HG03442 (cell line): ENCODE results near the gene OSGIN1.
A peak's percentile ranks its signal among the peaks of the same experiment; 100 is the strongest.

Source experiments
- ATAC-seq: cut with Tn5 transposase; IDR thresholded peaks from one replicate; pipeline ENCODE4 v1.9.1; 2021; ENCODE audit warnings: mild to moderate bottlenecking, moderate library complexity; ENCODE audit not compliant: unreplicated experiment

OSGIN1 gene

DNA sequence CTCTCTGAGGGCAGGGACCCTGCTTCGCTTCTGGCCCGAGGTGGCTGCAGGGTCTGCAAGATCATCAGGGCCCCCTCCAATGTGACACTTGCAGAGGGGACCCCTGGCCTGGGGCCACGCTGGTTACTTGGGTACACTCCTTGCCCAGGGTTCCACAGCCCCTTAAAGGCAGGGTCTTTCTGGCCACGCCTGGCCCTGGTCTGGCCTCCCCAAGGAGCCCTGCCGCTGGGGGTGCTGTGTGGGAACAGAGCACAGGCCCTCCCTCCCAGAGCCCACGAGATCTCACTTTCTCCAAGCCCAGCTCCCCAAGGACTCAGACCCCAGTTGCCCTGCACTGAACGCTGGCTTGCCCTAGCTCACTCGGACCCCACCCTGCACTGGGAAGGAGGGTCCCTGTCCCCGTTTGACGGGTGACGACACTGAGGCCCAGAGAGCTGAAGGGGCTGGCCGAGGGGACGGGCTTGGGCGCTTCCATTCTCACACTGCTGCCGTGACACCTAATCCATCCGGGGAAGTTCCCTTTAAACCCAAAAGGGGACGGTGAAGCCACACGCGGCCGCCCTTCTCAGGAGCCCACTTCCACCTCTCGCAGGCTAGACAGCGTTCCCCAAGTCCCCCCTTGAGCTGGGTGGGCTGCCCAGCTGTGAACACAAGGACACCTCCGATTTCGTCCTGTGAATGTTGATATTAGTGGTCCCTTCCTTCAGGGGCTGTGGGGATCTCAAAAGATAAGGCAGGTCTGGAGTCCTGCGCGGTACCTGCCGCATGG, 26.9 kb upstream of the OSGIN1 start:
- ATAC-seq: no peak

DNA sequence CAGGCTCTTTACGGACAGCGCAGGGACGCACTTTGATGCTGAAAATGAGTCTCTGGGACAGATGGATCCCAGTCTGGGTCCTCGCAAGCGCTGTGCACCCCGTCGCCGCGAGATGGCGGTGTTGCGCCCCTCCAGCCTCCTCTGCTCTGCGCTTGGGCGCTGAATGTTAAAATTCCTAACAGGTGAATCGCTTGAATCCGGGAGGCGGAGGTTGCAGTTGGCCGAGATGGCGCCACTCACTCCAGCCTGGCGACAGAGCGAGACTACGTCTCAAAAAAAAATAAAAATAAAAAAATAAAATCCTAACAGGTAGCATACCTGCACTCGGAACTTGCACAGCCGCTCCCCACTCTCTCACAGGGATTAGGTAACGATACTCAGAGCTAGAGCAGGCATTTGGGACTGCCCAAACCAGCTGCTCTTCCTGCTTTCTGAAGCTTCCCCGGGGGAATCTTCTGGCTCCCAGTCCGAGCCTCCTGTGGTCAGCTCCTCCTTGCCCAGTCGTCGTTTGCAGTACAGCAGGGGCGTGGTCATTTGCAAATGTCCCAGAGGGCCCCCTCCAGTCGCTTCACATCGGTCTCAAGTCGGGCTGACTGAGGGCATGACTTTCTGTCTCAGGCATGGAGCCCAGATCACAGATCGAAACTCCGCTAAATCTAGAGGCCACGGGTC, 26.2 kb upstream of the OSGIN1 start:
- ATAC-seq: peak; percentile 72

DNA sequence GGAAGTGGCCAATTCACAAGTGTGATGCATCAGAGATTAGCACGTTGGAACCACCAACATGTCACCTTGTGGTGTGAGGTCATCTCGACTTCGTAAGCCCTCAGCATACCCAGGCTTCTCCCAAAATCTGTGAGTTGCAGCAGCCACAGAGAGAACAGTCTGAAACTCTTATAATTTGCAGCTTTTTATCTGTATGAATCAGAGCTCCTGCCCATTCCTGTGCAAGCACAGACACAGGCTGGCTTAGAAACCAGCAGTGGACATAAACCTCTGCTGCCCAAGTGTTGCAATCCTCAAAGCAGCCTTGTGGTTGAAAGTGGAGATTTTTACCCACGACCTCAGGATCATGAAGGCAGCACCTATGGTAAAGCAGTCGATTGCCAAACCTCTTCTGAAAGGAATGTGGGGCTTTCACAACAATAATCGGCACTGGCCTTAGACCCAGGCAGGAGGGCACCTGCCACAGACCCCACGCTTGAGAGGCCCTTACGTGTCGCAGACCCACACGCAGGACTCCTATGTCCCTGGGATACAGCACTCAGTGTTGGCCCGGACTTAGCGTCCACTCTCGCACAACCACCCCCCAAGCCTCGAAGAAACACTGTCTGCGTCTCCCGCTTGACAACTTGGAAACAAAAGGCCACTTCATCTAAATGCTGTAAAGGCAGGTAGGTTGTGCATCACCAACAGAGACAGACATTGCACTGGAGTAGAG, 24.5 kb upstream of the OSGIN1 start:
- no peak for ATAC-seq

DNA sequence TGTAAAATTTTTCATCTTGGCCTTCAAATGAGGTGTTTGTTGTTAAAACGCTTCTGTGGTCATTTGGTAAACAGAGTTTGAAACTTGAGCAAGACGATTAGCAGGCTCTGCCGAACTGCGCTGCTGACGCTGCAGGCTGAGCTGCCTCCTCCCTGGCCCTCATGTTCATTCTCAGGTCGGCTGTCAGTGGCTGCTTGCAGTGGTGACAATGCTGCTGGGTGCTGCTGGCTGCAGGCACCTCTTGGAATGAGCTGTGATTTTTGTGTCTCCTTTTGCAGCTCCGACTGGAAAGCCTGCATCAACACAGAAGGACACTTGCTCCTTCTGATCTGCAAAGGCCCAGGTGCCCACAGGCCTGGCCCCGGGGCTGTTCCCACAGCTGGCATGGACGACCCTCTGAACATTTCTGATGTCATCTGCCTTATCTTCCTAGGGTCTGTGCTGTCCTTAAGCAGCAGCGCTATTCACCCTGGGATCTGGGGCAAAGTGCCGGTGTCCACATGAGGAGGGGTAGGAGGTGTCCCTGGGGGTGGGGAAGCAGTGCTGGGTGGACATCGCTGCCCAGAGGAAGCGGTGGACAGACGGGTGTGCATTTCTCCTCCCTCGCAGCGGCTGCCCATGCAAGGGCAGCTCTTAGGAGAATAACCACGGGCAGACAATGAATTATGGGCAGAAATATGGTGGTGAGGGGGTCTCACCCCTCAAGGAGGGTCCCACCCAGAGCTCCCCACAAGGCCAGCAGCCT, 23.1 kb upstream of the OSGIN1 start:
- ATAC-seq: no peak

DNA sequence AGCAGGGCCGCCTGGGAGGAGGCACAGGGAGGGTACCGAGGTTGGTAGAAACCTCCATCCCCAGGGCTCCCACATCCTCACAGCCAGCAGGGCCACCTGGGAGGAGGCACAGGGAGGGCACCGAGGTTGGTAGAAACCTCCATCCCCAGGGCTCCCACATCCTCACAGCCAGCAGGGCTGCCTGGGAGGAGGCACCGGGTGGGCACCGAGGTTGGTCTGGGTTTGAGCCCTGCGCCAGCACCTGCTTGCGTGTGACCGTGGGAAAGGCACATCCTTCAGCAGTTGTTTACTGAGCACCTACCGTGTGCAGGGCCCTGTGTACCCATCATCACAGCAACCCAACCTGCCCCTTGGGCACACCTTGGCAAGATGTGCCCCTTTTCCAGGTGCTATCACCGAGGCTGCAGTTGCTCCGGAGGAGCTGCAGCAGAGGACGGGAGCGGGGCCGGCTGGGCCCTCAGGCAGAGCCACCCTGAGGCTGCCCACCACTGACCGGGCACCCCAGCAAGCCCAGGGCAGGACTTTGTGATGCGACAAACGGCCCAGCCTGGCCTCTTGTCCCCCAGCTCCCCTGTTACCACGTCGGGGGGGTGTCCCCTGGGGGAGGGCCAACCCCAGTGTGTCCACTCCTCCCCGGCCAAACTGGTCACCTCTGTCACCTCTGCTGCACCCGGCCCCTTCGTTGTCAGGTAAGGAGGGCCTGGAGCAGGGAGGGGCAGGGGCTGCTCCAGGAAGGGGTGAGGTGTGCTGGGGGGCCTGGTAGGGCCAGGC, 22.1 kb upstream of the OSGIN1 start:
- ATAC-seq: no peak

DNA sequence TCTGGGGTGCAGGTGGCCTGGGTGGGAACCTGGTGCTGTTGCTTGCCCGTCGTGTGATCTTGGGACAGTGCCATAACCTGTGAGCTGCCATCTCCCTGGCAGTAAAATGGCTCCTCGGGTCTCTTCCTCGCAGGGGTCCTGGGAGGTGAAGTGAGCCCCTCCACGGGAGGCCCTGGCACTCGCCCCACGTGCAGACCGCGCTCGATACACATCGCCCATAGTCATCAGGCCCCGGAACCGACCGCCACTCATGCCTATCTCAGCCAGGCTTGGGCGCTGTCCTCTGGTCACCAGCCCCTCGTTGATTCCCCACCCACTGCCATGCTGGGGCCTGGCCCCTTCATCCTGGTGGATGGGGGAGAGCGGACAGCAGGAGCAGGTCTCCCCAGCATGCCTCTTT, 21.5 kb upstream of the OSGIN1 start:
- no peak for ATAC-seq

DNA sequence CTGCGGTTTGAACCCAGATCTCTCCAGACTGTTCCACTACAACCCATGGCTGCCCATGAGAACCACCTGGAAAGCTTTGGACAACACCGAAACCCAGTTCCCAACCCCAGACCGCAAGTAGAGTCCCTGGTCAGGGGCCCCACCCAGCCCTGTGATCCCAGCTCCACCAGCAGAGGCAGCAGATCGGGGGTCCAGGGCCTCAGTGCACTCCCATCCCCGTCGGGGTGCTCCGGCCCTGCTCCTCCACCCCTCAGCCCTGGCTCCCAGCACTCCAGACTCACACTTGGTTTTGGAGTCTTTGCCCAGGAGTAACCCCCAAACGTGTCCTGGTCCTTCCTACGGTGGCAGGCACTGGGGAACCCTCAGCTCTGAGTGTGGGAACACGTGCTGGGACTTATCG, 20.7 kb upstream of the OSGIN1 start:
- ATAC-seq: no peak

DNA sequence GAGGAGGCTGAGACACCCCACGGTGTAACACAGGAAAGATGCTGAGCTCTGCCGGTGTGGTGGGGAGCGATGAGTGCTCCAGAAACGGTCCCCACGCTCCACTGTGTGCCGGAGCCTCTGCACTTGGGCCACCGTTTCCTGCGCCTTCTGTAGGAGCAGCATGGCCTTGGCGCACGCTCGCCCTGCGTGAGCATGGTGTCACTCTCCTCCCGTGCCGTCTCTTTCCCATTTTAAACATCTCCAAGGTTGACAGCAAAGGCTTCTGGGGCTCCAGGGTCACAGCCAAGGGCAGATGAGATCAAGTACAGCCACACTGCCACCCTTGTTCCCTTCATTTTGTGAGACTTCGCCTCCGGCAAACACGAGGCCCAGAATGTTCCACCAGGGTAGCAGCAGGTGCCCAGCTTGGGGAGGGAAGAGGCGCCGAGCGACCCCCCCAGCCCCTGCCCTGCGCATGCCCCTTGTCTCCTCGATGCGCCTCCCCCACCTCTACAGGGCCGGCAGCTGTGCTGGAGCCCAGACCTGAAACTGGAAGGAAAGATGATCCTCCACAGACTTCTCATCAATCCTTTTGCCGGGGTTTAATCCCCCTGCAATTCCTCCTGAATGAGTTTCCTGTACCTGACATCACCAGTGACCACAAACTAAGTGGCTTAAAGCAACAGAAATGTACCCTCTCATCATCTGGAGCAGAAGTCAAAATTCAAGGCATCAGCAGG, 19.9 kb upstream of the OSGIN1 start:
- no peak for ATAC-seq

DNA sequence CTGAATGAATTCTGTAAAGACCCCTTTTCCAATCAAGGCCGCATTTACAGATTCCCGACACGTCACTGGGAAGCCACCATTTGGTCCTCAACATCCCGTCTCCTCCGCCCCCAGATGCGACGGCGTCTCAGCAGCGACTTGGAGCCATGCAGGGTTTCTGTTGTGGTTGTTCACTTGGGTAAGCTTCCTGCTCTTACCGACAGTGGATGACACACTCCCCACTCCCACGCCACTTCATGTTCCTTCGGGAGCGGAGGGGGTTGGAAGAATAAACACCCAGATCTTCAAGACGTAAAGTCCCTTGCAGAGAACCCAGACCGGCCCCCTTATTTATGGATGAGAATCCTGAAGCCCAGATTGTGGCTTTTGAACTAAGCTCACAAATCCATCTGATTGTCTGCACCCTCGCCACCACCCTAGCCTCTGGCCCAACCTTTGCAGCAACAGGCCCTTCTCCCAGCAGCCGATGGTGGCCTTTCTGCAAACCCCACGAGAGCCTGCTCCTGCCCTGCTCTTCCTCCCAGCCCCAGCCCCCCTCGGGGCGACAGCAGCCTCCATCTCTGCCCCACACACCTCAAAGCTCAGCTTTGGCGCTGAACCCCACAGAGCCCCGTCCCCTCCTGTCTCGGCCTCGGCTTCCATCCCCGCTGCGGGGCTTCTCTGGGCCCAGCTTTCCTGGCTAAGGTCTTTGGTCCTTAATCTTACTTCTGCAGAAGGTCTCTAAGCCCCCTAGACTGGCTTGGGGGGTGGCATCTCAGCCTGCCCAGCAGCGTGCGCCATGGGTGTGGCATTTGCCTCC, 19.0 kb upstream of the OSGIN1 start:
- ATAC-seq: no peak

DNA sequence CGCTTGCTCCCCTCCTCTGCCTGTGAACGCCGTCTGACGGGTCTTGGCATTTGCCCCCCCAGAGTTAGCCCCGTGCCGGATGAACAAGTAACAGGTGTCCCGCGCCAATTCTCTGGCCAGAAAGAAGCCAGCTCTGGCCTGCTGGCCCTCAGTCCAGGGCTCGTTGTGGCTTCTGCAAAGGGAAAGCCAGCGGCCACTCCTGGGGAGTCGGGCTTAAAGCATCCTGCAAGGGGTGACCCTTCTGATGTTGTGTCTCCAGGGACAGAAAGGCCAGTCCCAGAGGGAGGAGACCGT, 18.4 kb upstream of the OSGIN1 start:
- ATAC-seq: no peak

DNA sequence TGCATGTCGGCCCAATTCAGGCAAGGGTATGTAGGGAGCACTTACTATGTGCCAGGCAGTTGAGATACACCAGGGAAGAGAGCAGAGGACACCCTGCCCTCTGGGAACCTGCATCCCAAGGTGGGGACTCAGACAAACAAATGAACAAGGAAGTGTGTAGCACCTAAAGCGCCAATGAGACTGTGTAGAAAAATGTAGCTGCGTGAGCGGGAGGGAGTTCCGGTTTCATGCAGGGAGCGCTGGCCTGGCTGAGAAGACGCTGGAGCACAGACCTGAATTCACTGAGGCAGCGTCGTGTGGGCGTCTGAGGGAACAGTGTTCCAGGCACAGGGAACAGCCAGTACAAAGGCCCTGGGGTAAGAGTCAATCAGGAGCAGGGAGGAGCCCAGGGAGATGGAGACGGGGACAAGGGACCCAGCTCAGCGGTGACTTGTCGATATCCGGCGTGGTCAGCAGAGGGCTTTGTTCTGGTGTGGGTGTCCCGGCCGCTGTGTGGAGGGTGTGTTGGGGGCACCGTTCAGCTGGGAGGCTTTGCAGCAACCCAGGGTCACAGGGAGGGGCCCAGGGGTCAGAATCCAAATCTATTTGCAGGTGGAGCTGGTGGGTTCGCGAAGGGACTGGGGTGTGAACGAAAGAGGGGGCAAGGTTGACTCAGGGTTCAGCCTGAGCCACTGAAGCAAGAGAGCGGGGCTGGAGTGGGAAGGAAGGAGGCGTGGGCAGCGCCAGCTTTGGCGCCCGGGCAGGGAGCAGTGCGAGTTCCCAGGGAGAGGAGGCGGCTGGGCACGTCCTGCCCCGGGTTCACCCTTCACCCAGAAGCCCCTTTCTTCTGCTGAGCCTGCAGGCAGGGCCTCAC, 17.8 kb upstream of the OSGIN1 start:
- no peak for ATAC-seq

DNA sequence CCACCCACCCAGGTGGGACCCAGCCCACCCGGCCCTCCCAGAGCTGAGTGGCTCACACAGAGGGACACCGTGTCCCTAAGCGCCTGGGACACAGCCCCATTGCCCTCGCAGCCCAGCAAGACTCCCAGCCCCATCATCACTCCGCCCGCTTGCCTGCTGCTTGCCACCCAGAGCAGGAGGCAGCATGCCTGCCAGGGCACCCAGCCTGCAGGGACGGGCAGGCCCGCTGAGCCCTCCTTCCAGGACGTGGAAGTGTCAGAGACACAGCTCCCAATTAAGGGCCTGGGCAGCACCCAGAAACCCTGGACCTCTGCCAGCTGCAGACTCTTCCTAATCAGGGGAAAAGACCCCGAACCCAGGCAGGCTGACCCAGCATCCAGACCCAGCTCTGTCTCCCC, 17.2 kb upstream of the OSGIN1 start:
- no peak for ATAC-seq

DNA sequence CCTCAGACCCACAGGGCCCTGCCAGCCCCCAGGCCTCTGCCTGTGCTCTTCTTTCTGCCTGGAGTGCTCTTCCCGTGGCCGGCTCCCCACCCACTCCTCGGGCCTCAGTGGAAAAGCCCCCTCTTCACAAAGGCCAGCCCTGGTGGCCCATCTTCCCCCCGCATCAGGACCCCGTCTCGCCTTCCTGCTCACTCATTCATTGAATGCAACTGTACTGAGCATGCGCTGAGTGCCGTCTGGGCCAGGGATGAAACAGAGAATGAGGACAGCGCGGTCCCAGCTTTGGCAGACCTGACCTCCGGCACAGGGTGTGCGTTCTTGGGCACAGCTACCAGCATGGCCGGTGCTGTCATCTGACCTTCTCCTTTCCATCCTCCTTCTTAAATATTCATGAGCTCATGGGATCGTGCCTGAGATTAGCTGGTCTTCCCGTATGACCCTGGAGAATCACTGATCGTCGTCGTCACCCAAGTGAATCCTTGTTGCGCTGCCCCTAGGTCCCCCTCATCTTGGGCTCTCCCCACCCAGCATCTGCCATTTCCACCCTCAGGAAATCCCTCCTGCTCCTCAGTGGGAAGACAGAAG, 16.4 kb upstream of the OSGIN1 start:
- no peak for ATAC-seq

DNA sequence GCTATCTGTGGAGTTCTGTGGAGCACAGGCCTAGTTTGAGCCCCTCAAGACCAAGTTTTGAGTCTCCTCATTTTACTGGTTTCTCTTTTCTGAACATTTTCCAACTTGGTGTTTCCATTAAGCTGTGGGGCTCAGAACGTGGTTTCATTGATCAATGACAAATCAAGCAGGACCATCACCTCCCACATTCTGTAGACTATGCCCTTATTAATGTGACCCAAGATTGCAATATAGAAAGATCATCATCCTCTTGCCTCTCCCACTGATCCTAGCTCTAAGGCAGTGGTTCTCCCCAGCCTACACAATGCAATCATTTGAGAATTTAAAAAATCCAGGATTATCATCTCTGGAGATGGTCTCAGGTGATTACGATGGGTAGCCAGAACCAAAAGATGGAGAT, 15.8 kb upstream of the OSGIN1 start:
- ATAC-seq: no peak

DNA sequence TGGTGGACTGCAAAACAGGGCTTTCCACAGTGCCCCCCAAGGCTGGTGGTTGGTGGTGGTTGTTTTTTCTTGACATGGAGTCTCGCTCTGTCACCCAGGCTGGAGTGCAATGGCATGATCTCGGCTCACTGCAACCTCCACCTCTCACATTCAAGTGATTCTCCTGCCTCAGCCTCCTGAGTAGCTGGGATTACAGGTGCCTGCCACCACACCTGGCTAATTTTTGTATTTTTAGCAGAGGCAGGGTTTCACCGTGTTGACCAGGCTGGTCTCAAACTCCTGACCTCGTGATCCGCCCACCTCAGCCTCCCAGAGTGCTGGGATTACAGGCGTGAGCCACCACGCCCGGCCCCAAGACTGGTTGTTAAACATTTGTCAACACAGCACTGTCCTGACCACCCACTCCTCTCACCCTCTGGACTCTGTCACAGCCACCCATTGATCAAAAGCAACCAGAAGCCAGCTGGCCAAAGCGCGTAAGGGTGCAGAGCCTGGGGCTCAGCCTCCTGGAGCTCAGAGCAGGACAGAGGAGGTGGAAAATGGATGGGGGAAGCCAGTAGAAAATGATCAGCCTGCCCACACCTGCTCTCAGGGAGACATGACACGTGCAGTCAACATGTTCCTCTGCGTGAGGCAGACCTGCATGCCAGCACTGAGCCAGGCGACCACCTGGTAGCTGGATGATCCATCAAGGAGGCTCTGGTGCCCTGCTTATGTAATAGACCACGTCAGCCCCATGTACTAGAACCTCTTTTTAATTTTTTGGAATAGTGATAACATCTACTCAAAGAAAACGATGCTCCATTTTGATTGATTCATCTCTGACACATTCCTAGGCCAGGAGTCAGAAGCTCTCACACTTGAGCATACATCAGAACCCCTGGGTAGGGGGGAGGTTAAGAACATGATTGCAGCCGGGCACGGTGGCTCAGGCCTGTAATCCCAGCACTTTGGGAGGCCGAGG, 14.8 kb upstream of the OSGIN1 start:
- ATAC-seq: no peak

DNA sequence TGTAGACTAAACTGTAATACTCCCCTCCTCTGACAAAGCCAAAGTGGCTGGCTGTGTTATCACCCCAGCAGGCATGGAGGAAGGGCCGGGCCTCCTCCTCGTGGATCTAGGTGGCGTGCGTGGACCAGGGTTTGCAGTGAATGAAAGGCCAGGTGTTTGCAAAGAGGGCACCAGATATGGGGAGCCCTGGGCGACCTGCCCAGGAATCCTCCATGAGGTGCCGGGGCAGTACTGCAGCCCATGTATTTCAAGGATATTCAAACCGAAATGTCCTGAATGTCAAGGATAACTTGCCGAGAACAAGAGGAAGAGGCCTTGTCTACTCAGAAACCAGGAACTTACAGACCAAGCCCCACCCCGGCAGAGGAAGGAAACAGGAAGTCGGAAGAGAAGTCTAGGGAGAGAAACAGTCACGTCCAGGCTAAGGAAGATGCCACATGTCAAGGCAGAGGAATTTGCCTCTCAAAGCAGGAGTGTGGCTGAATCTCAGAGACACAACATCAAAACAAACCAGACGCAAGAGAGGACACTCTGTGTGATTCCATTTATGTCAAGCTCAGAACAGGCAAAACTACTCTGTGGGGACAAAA, 13.7 kb upstream of the OSGIN1 start:
- no peak for ATAC-seq

DNA sequence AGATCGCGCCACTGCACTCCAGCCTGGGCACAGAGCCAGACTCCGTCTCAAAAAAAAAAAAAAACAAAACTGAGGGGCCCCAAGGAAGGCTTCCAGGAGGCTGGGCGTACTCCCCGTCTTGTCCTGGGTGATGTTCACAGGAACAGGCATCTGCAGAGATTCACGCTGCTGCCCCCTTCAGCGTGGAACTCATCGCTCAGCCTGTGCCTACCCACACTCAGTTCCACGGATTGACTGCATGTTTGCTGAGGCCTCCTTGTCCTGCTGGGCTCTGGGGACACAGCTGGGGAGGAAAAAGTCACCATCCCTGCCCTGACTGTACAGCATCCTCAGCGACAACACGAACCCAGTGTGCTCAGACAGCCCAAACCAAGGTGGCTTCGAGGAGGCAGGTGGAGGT, 12.9 kb upstream of the OSGIN1 start:
- ATAC-seq: no peak
